ENCODE results near the gene HNRNPL. TPM values are rescaled to one million over a fixed set of nuclear protein-coding genes. Genes with fewer than 3 reads are reported as not detected.
"Not testable (repeated sequence)": the region's sequence is repeated elsewhere in the genome, so short reads cannot be mapped to it uniquely, and the experiment has no call there.

Gene HNRNPL
- total RNA-seq, 2 experiments from 2014 or later, result 479 to 611 TPM

GRCh38 chr19:38880076-38880881 lies 30.5 kb upstream of the HNRNPL start:
- H3K36me3 Mint-ChIP-seq, result peaks cover 7% of the 10 kb centered on the region
- no peak for DNase-seq
- no peak for ATAC-seq
- no peaks in the 10 kb centered on the region for H3K9me3 Mint-ChIP-seq (ENCODE audit: low read depth)
- H3K27me3 Mint-ChIP-seq, result no peaks in the 10 kb centered on the region
- peaks cover 31% of the 10 kb centered on the region for H3K4me1 Mint-ChIP-seq
- CTCF ChIA-PET, result interaction anchor here (2.3 to 5.4 kb wide), 3 partner anchors 8 to 146 kb away, joined by 5 to 55 read pairs (median 12); no protein-coding TSS in a partner anchor
- peak overlapping the region; percentile 54 for H3K27ac Mint-ChIP-seq
- no peak overlapping the region for H3K4me3 Mint-ChIP-seq

DNA sequence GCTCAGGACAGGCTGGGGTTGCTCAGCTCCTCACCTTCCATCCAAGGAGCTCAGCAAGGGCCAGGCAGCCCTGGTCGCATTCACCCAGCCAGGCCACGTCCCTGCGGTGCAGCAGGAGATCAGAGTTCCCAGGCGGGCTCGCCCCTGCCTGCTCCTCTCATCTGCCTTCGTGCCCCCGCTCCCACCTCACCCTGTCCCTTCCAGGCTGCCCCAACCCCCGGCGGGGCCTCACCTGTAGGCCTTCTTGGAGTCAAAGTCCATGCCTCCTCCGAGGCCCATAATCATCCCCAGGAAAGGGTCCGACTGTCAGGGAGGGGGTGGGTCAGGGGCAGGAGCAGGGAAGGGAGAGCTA lies 29.6 kb upstream of the HNRNPL start:
- H3K27me3 Mint-ChIP-seq, result no peaks in the 10 kb centered on the region
- peak overlapping the region; percentile 98 for H3K27ac Mint-ChIP-seq
- CTCF ChIA-PET, result interaction anchor here (1.1 to 5.4 kb wide), 12 partner anchors 9 to 261 kb away, joined by 3 to 55 read pairs (median 7); partner anchors contain the start of genes EIF3K, HNRNPL, MRPS12 and NFKBIB
- no peaks in the 10 kb centered on the region for H3K9me3 Mint-ChIP-seq (ENCODE audit: low read depth)
- H3K36me3 Mint-ChIP-seq, result peaks cover 9% of the 10 kb centered on the region
- H3K4me3 Mint-ChIP-seq, result no peak overlapping the region
- H3K4me1 Mint-ChIP-seq, result peaks cover 31% of the 10 kb centered on the region
- no peak for ATAC-seq
- no peak for DNase-seq

DNA sequence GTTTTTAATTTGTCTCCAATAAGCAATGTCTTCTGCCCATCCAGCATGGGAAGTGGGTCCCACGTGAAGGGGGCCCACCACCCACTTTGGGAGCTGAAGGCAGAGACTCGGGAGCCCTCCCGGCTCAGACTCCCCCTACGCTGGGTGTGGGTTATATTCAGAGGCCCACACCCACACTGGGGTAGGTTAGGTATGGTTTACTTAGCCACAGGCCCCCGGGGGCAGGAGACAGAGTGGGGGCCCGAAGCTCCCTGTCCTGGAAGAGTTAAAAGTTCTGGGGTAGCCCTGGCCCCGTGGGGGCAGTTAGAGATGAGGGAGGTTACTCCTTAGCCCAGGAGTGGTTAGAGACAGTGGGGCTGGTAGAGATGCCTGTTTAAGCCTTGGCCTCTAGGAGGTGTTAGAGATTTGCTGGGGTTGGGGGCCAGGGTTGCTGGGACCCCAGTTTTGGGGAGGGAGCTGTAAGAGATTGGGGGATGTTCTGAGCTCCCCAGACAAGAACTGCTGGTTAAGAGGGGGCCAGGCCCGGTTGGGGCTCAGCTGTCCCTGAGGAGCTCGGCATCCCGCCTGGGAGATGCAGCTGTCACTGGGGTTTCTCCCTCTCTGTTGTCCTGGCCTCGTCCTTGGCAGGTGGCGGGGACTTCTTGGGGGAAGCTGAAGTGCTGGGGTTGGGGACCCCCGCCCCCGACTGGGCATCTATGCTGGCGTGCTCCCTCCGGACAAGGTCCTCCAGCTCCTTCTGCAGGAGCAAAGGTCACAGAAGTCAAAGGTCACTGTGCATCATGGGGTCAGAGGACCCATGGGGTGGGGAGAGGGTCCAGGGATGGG lies 29.0 kb upstream of the HNRNPL start:
- CTCF ChIA-PET, result interaction anchor here (0.8 to 5.4 kb wide), 18 partner anchors 9 to 476 kb away, joined by 3 to 55 read pairs (median 5); partner anchors contain the start of genes ECH1, EIF3K, FAM98C and HNRNPL
- ATAC-seq (peak; percentile 34), DNase-seq (no peak)
- Mint-ChIP-seq H3K4me1 (peaks cover 31% of the 10 kb centered on the region), H3K9me3 (ENCODE audit: low read depth) (no peaks in the 10 kb centered on the region), H3K4me3 (peak overlapping the region; percentile 91), H3K27ac (peak overlapping the region; percentile 98), H3K27me3 (no peaks in the 10 kb centered on the region), H3K36me3 (peaks cover 10% of the 10 kb centered on the region)

DNA sequence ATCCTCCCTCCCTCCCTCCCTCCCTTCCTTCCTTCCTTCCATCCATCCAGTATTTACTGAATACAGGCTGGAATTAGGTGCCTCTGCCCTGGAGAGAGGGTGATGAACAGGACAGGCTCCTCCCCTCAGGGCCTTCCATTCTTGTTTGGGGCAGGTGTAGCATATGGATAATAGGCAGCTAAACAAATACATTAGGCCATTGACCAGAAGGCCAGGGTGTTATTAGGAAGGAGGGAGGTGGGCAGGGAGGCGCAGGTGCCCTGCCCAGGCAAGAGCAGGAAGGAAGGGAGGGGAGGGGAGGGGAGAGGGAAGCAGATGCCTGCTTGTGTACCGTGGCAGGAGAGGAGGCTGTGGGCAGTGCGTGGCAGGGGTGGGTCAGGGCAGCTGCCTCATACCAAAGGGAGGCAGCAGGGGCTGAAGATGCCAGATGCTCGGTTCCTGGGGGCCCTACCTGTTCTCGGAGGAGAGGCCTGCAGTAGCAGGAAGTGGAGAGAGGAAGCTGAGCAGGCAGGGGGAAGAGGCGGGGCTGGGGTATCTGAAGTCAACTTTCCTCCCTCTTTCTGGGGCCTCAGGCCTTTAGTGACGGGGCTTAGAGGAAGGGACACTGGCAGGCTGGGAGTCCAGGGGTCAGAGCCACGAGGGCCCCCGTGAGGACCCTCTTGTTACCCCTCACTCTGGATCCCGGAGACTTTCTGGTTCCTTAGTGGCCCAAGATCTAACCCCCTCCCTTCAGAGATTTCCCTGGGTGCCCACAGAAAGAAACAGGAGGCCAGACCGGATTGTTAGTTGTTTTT lies 28.2 kb upstream of the HNRNPL start, which contains the start of gene RINL:
Gene RINL, minus strand, starts transcription at position 495 of the 794 bp plus-strand sequence. CDS start 1,533 bp downstream, outside the sequence.
- CTCF ChIA-PET, result interaction anchor here (0.8 to 5.4 kb wide), 19 partner anchors 9 to 475 kb away, joined by 3 to 55 read pairs (median 5); partner anchors contain the start of genes ECH1, EIF3K, FAM98C and HNRNPL

GRCh38 chr19:38875656-38876395 lies 26.0 kb upstream of the HNRNPL start:
- CTCF ChIA-PET, result interaction anchor here (0.9 to 5.4 kb wide), 5 partner anchors 12 to 362 kb away, joined by 3 to 55 read pairs (median 3); partner anchors contain the start of genes HNRNPL, MRPS12 and SARS2
- Mint-ChIP-seq H3K27me3 (no peaks in the 10 kb centered on the region), H3K4me3 (no peak overlapping the region), H3K9me3 (ENCODE audit: low read depth) (no peaks in the 10 kb centered on the region), H3K36me3 (peaks cover 15% of the 10 kb centered on the region), H3K27ac (peak overlapping the region; percentile 66), H3K4me1 (peaks cover 35% of the 10 kb centered on the region)
- DNase-seq (no peak), ATAC-seq (no peak)

More for the DNA sequence above, 28.2 kb upstream of the HNRNPL start, which contains the start of gene RINL:
- peak; percentile 93 for ATAC-seq
- Mint-ChIP-seq H3K4me3 (peak within 1 kb of the TSS; percentile 91), H3K27me3 (no peaks in the 10 kb centered on the region), H3K9me3 (ENCODE audit: low read depth) (no peaks in the 10 kb centered on the region), H3K27ac (peak within 1 kb of the TSS; percentile 98), H3K36me3 (peaks cover 13% of the 10 kb centered on the region), H3K4me1 (peaks cover 35% of the 10 kb centered on the region)
- DNase-seq, result peak; percentile 85

DNA sequence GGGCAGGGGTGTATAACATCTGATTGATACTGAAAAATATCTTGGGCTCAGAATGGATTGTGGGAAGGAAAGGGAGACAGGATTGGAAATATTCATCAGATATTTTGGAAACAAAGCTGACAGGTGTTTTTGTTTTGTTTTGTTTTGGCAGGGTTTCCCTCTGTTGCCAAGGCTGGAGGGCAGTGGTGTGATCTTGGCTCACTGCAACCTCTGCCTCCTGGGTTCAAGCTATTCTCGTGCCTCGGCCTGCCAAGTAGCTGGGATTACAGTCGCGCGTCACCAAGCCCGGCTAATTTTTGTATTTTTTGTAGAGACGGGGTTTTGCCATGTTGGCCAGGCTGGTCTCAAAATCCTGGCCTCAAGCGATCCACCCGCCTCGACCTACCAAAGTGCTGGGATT lies 23.6 kb upstream of the HNRNPL start:
- not testable (repeated sequence) for H3K27me3 Mint-ChIP-seq; DNase-seq; H3K27ac Mint-ChIP-seq; ATAC-seq; H3K9me3 Mint-ChIP-seq (ENCODE audit: low read depth); H3K4me3 Mint-ChIP-seq
- H3K4me1 Mint-ChIP-seq, result peaks cover 45% of the 10 kb centered on the region
- H3K36me3 Mint-ChIP-seq, result peaks cover 29% of the 10 kb centered on the region
- CTCF ChIA-PET, result interaction anchor here (1.2 kb wide), 2 partner anchors 24 to 31 kb away, joined by 3 to 4 read pairs; no protein-coding TSS in a partner anchor

DNA sequence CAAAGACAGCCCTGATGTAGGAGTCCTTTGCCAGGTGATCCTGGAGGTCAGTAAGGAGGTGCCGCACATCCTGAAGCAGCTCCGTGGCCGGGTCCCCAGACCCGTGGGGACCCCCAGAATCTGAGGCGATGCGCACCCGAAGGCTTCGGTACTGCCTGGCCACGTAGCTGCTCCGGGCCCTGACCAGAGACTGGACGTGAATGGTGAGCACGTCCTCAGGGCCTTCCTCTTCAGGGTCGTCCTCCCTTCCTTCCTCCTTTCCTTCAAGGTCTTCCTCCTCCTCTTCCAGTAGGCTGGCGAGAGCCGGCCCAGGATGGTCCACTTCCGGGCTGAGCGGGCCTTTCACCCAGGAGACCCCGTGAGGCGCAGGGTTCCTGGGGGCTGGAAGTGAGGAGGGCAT lies 20.8 kb upstream of the HNRNPL start:
- Mint-ChIP-seq H3K36me3 (peaks cover 31% of the 10 kb centered on the region), H3K4me1 (peaks cover 31% of the 10 kb centered on the region)
- no peak for DNase-seq

GRCh38 chr19:38869836-38870607 lies 20.2 kb upstream of the HNRNPL start:
- CTCF ChIA-PET, result interaction anchor here (1.0 to 4.1 kb wide), 14 partner anchors 8 to 236 kb away, joined by 3 to 24 read pairs (median 9); partner anchors contain the start of genes ECH1, MRPS12, RINL and SARS2
- Mint-ChIP-seq H3K9me3 (ENCODE audit: low read depth) (no peaks in the 10 kb centered on the region), H3K4me1 (peaks cover 37% of the 10 kb centered on the region), H3K36me3 (peaks cover 34% of the 10 kb centered on the region), H3K4me3 (peak overlapping the region; percentile 79), H3K27me3 (no peaks in the 10 kb centered on the region), H3K27ac (peak overlapping the region; percentile 85)
- ATAC-seq (peak; percentile 96), DNase-seq (peak; percentile 95)

More for the DNA sequence above, 20.8 kb upstream of the HNRNPL start:
- CTCF ChIA-PET, result interaction anchor here (0.9 to 4.1 kb wide), 9 partner anchors 8 to 236 kb away, joined by 3 to 24 read pairs (median 7); partner anchors contain the start of genes MRPS12, RINL and SARS2
- no peaks in the 10 kb centered on the region for H3K9me3 Mint-ChIP-seq (ENCODE audit: low read depth)
- H3K27me3 Mint-ChIP-seq, result no peaks in the 10 kb centered on the region
- H3K27ac Mint-ChIP-seq, result peak overlapping the region; percentile 52
- no peak for ATAC-seq
- H3K4me3 Mint-ChIP-seq, result peak overlapping the region; percentile 53

GRCh38 chr19:38869160-38869835 lies 19.5 kb upstream of the HNRNPL start:
- DNase-seq (peak; percentile 63), ATAC-seq (no peak)
- Mint-ChIP-seq H3K9me3 (ENCODE audit: low read depth) (no peaks in the 10 kb centered on the region), H3K36me3 (peaks cover 37% of the 10 kb centered on the region), H3K27me3 (no peaks in the 10 kb centered on the region), H3K27ac (peak overlapping the region; percentile 85), H3K4me3 (peak overlapping the region; percentile 79), H3K4me1 (peaks cover 44% of the 10 kb centered on the region)
- CTCF ChIA-PET, result interaction anchor here (0.8 to 4.1 kb wide), 17 partner anchors 8 to 466 kb away, joined by 3 to 24 read pairs (median 7); partner anchors contain the start of genes ACTN4, ECH1, FAM98C and MRPS12

DNA sequence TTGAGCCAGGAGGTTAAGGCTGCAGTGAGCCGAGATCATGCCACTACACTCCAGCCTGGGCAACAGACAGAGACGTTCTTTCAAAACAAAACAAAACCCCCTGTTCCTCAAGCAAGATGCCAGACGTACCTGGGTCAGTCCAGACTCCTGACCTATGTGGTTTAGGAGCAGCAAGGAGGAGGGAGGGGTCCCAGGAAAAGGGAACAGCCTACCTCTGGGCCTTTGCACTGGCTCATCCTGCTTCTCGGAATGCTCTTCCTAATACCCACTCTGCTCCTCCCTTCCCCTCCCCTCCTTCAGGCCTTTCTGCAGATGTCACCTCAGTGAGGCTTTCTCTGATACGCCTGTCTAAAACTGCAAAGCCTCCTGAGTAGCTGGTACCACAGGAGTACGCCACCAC lies 18.8 kb upstream of the HNRNPL start:
- H3K36me3 Mint-ChIP-seq, result peaks cover 37% of the 10 kb centered on the region

More for the DNA sequence above, 18.8 kb upstream of the HNRNPL start:
- Mint-ChIP-seq H3K4me3 (peak overlapping the region; percentile 79), H3K27ac (peak overlapping the region; percentile 85), H3K9me3 (ENCODE audit: low read depth) (no peaks in the 10 kb centered on the region), H3K27me3 (no peaks in the 10 kb centered on the region), H3K4me1 (peaks cover 46% of the 10 kb centered on the region)
- CTCF ChIA-PET, result interaction anchor here (0.8 to 4.1 kb wide), 16 partner anchors 8 to 466 kb away, joined by 3 to 24 read pairs (median 8); partner anchors contain the start of genes ACTN4, ECH1, FAM98C and MRPS12
- DNase-seq (no peak), ATAC-seq (no peak)

Data from activated CD8-positive, alpha-beta memory T cell treated with anti-CD3 and anti-CD28 coated beads, Interleukin-2, amount 10 ng/mL, durations not matched to agents 7 days and 5 days (primary cell).